Thymus (tissue), 11 donors: Measurements from ENCODE around the gene ALDOA. TPM values are rescaled to one million over a fixed set of nuclear protein-coding genes. Genes with fewer than 3 reads are reported as not detected.

Source experiments
- DNase-seq, 9 donors: peaks; one replicate each; pipeline ENCODE4 v3.0.0-alpha.2; 2013; ENCODE audit warnings: low spot score in 9 of 9, low read depth in 6 of 9, missing footprints in 1 of 9
- H3K27ac ChIP-seq, 2 donors: one replicate each; pipeline ENCODE4 v1.5.1; 2013; ENCODE audit warnings: control low read depth in 1 of 2, low read depth in 1 of 2, low read length in 1 of 2, mild to moderate bottlenecking in 1 of 2, moderate library complexity in 1 of 2
- H3K27me3 ChIP-seq, 2 donors: one replicate each; pipeline ENCODE4 v1.5.1; 2013; ENCODE audit warnings: low read length in 1 of 2; ENCODE audit not compliant: control insufficient read depth in 2 of 2, insufficient read depth in 1 of 2
- H3K36me3 ChIP-seq, 2 donors: one replicate each; pipeline ENCODE4 v1.5.1; 2013; ENCODE audit warnings: low read length in 1 of 2, mild to moderate bottlenecking in 1 of 2, moderate library complexity in 1 of 2; ENCODE audit not compliant: control insufficient read depth in 2 of 2, insufficient read depth in 2 of 2
- H3K4me1 ChIP-seq, 2 donors: one replicate each; pipeline ENCODE4 v1.5.1; 2013; ENCODE audit warnings: low read length in 2 of 2; ENCODE audit not compliant: control insufficient read depth in 2 of 2, insufficient read depth in 2 of 2
- H3K4me3 ChIP-seq, 2 donors: one replicate each; pipeline ENCODE4 v1.5.1; 2013; ENCODE audit warnings: low read length in 2 of 2, control low read depth in 1 of 2, mild to moderate bottlenecking in 1 of 2
- H3K9me3 ChIP-seq, 2 donors: one replicate each; pipeline ENCODE4 v1.5.1; 2013; ENCODE audit warnings: low read length in 1 of 2, mild to moderate bottlenecking in 1 of 2; ENCODE audit not compliant: control insufficient read depth in 2 of 2, insufficient read depth in 1 of 2
- WGBS: extraction: QIAGEN DNeasy Blood & Tissue Kit; methylation state at CpG from one replicate; pipeline ENCODE4 v1.1.7; 2013; 5-methylcytosine and 5-hydroxymethylcytosine counted together
- polyA plus RNA-seq: library from polyadenylated mRNA; stranded (reverse); fragments of 200-250 nt; gene quantifications from one replicate; pipeline ENCODE4 v1.2.3, GENCODE V29; 2013
- total RNA-seq: library from RNA; stranded (reverse); fragments of 120-200 nt; gene quantifications from one replicate; pipeline ENCODE4 v1.2.4, GENCODE V29; 2013
- donor health status: healthy.

Gene ALDOA
- total and polyA plus RNA-seq, 2 donors, result 451 to 523 TPM

- DNase-seq, result peak in 6 of 9 donors; percentile 60 to 87 (median 68)
- H3K36me3 ChIP-seq, result peaks cover 20 to 23% of the 10 kb centered on the region in 2 donors
- H3K4me1 ChIP-seq, result peaks cover 19 to 31% of the 10 kb centered on the region in 2 donors
- peak overlapping the region; percentile 76 to 89 for H3K4me3 ChIP-seq
- peak overlapping the region; percentile 97 to 99 for H3K27ac ChIP-seq
- H3K27me3 ChIP-seq, result no peaks in the 10 kb centered on the region
- 3% methylated on average over 27 of the region's 27 CpGs for WGBS
- H3K9me3 ChIP-seq, result no peaks in the 10 kb centered on the region
Measured at GRCh38 chr16:30063893-30064728, 1.4 kb upstream of the ALDOA start.

GRCh38 chr16:30064729-30065101 is 845 bp upstream of the ALDOA start:
- WGBS, result under 1% methylated on average over 25 of the region's 25 CpGs
- peaks cover 19 to 37% of the 10 kb centered on the region in 2 donors for H3K4me1 ChIP-seq
- H3K36me3 ChIP-seq, result peaks cover 26 to 29% of the 10 kb centered on the region in 2 donors
- H3K9me3 ChIP-seq, result no peaks in the 10 kb centered on the region
- H3K27ac ChIP-seq, result peak overlapping the region; percentile 97 to 99
- H3K27me3 ChIP-seq, result no peaks in the 10 kb centered on the region
- peak in 1 of 9 donors; percentile 20 for DNase-seq
- H3K4me3 ChIP-seq, result peak overlapping the region; percentile 76 to 89

- H3K4me1 ChIP-seq, result peaks cover 19 to 35% of the 10 kb centered on the region in 2 donors
- H3K27me3 ChIP-seq, result no peaks in the 10 kb centered on the region
- 4% methylated on average over 44 of the region's 44 CpGs for WGBS
- H3K27ac ChIP-seq, result peak overlapping the region; percentile 97 to 99
- no peaks in the 10 kb centered on the region for H3K9me3 ChIP-seq
- peak overlapping the region; percentile 76 to 89 for H3K4me3 ChIP-seq
- DNase-seq, result peak in 1 of 9 donors; percentile 52
- peaks cover 41 to 44% of the 10 kb centered on the region in 2 donors for H3K36me3 ChIP-seq
Measured at GRCh38 chr16:30065943-30066760, 592 bp downstream of the ALDOA start.

- H3K4me3 ChIP-seq, result peak overlapping the region; percentile 76 to 89
- 82% methylated on average over 21 of the region's 21 CpGs for WGBS
- DNase-seq, result no peak
- H3K36me3 ChIP-seq, result peaks cover 48 to 52% of the 10 kb centered on the region in 2 donors
- peak overlapping the region in 1 of 2 donors; percentile 99 for H3K27ac ChIP-seq
- H3K4me1 ChIP-seq, result peaks cover 19 to 35% of the 10 kb centered on the region in 2 donors
- no peaks in the 10 kb centered on the region for H3K9me3 ChIP-seq
- H3K27me3 ChIP-seq, result no peaks in the 10 kb centered on the region
Measured at GRCh38 chr16:30066761-30067583, 1.4 kb downstream of the ALDOA start.

GRCh38 chr16:30067584-30067916 is 2.0 kb downstream of the ALDOA start:
- Histone ChIP-seq H3K4me3 (no peak overlapping the region), H3K36me3 (peaks cover 48 to 58% of the 10 kb centered on the region in 2 donors), H3K27me3 (no peaks in the 10 kb centered on the region), H3K4me1 (peaks cover 19 to 35% of the 10 kb centered on the region in 2 donors), H3K9me3 (no peaks in the 10 kb centered on the region), H3K27ac (no peak overlapping the region)
- 96% methylated on average over 6 of the region's 6 CpGs for whole genome bisulfite sequencing
- DNase-seq, result no peak

- Histone ChIP-seq H3K27me3 (no peaks in the 10 kb centered on the region), H3K36me3 (peaks cover 48 to 65% of the 10 kb centered on the region in 2 donors), H3K9me3 (no peaks in the 10 kb centered on the region), H3K4me1 (peaks cover 17 to 34% of the 10 kb centered on the region in 2 donors), H3K4me3 (no peak overlapping the region), H3K27ac (no peak overlapping the region)
- WGBS, result 97% methylated on average over 9 of the region's 9 CpGs
- DNase-seq, result no peak
Measured at GRCh38 chr16:30068333-30068732, 2.8 kb downstream of the ALDOA start.

- peak in 4 of 9 donors; percentile 52 to 70 (median 59) for DNase-seq
- Histone ChIP-seq H3K4me3 (no peak overlapping the region), H3K27ac (no peak overlapping the region), H3K36me3 (peaks cover 48 to 65% of the 10 kb centered on the region in 2 donors), H3K27me3 (no peaks in the 10 kb centered on the region), H3K9me3 (no peaks in the 10 kb centered on the region), H3K4me1 (peaks cover 11 to 27% of the 10 kb centered on the region in 2 donors)
- WGBS, result 94% methylated on average over 17 of the region's 17 CpGs
Measured at GRCh38 chr16:30068750-30069610, 3.4 kb downstream of the ALDOA start.
